GM12872 (cell line): Measurements from ENCODE around the gene FARS2.

Experiments
- CTCF ChIP-seq: IDR thresholded peaks from 3 replicates; pipeline ENCODE4 v1.5.1; 2011; ENCODE audit warnings: low read depth, mild to moderate bottlenecking, low read length, moderate library complexity; ENCODE audit not compliant: insufficient read depth

Gene FARS2

GRCh38 chr6:5266423-5266822, 5.1 kb downstream of the FARS2 start:
- no peak for TF ChIP-seq CTCF

GRCh38 chr6:5270093-5270680, 8.9 kb downstream of the FARS2 start:
- TF ChIP-seq CTCF, result no peak

GRCh38 chr6:5271926-5272325, 10.6 kb downstream of the FARS2 start:
- TF ChIP-seq CTCF, result no peak

GRCh38 chr6:5274231-5274630, 12.9 kb downstream of the FARS2 start:
- no peak for TF ChIP-seq CTCF

- no peak for TF ChIP-seq CTCF
Measured at GRCh38 chr6:5275497-5275896, 14.2 kb downstream of the FARS2 start.

- TF ChIP-seq CTCF, result no peak
Measured at GRCh38 chr6:5276581-5276980, 15.3 kb downstream of the FARS2 start.

GRCh38 chr6:5277589-5277988, 16.3 kb downstream of the FARS2 start:
- TF ChIP-seq CTCF, result no peak

- no peak for TF ChIP-seq CTCF
Measured at GRCh38 chr6:5278047-5278446, 16.7 kb downstream of the FARS2 start.
